RWPE1 (cell line): ENCODE results near the gene CLCN4.

Source experiments
- CTCF ChIA-PET: fragments of 350-600 bp; sonication (Branson Sonifier 250); formaldehyde crosslinking; extraction: SDS; loops from one replicate; lab custom pipeline; 2021; lab: Yijun Ruan, JAX
- POLR2A ChIA-PET: fragments of 400-600 bp; formaldehyde crosslinking; extraction: SDS; loops from one replicate; lab custom pipeline; 2020; ENCODE audit warnings: antibody characterized with exemption; ENCODE audit not compliant: low non-redundant PET; lab: Yijun Ruan, JAX
- DNase-seq: peaks from one replicate; pipeline ENCODE4 v3.0.0; 2012; ENCODE audit warnings: low spot score
- H3K27ac ChIP-seq: fragments of 450-650 bp; 2 replicates; pipeline ENCODE4 v1.5.1; 2017
- TF ChIP-seq, protein P1 (sequence below): fragments of 450-650 bp; conservative IDR thresholded peaks from 2 replicates; pipeline ENCODE4 v1.5.1; 2017; ENCODE audit warnings: low read depth, mild to moderate bottlenecking

The CLCN4 gene

DNA sequence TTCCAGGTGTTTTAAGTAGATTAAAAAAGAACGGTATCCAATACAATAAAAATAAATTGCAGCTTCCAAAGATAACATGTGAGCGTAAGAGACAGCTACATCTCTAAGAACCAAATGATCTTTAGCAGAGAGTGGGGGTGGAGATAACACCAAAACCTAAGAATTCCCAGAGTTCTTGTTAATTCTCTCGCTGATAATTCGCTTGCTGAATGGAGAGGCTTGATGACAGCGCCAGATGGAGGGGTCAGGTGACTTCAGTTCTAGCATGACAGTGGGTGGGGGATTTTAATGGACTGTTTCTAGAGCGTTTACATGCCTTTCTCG is 2.3 kb downstream of the CLCN4 start:
- TF ChIP-seq, protein P1, sequence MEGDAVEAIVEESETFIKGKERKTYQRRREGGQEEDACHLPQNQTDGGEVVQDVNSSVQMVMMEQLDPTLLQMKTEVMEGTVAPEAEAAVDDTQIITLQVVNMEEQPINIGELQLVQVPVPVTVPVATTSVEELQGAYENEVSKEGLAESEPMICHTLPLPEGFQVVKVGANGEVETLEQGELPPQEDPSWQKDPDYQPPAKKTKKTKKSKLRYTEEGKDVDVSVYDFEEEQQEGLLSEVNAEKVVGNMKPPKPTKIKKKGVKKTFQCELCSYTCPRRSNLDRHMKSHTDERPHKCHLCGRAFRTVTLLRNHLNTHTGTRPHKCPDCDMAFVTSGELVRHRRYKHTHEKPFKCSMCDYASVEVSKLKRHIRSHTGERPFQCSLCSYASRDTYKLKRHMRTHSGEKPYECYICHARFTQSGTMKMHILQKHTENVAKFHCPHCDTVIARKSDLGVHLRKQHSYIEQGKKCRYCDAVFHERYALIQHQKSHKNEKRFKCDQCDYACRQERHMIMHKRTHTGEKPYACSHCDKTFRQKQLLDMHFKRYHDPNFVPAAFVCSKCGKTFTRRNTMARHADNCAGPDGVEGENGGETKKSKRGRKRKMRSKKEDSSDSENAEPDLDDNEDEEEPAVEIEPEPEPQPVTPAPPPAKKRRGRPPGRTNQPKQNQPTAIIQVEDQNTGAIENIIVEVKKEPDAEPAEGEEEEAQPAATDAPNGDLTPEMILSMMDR, result no peak
- no peak overlapping the region for H3K27ac ChIP-seq
- POLR2A ChIA-PET, result no interaction called here
- CTCF ChIA-PET, result no interaction called here
- DNase-seq, result no peak

DNA sequence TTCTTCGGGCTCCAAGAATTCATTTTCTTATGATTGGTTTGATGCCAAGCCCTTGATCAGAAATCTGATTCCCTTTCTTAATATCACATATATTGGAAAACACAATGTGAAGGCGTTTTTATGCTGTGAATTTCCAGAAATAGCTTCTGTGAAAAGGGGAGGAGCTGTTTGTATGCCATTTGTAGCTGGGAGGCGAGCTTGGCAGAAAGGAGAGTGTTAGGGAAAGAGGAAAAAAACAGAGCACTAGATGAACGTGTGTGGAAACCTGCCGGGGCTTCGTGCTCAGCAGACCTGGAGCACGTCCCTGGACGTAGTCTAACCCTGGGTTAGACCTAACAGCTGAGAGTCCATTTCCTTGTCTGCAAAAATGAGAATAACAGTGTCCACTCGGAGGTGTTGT is 3.4 kb downstream of the CLCN4 start:
- no peak overlapping the region for H3K27ac ChIP-seq
- CTCF ChIA-PET, result no interaction called here
- DNase-seq, result no peak
- TF ChIP-seq, protein P1, result no peak
- POLR2A ChIA-PET, result no interaction called here

DNA sequence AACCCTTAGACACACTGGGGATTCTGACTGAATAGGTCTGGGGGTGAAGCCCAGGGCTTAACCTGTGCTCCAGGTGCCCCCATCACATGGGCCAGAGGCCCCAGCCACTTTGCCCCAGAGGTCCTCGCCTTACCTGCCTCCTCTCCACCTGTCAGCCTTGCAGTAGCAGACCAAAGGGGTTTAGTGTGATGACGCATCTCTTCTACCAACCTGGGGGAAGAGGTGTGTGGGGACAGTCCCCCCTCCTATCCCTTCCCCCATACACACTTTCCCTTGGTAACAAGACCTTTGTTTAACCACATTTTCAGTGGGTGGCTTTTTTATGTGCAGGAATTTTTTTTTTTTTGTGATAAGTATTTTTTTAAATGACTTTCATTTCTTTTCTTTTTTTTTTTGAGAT is 6.3 kb downstream of the CLCN4 start:
- TF ChIP-seq, protein P1, result no peak
- DNase-seq, result no peak
- ChIA-PET CTCF (no interaction called here), POLR2A (no interaction called here)
- H3K27ac ChIP-seq, result no peak overlapping the region

DNA sequence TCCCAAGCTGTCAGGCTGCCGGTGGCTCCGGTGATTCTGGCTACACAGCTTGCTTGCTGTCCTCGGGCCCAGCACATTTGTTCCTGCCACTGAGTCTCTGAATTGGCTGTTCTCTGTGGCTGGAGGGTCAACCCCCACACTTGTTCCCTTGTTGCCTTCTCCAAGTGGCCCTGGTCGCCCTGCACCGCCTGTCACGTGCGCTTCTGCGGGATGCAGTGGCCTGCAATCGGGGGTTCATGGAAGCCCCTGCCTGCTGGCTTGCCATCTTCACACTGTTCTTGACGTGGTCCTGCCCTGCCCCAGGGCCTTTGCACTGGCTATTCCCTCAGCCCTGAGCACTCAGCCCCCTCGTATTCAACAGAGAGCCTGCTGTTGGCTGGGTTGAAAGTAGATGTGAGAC is 8.1 kb downstream of the CLCN4 start:
- TF ChIP-seq, protein P1, result no peak
- POLR2A ChIA-PET, result no interaction called here
- DNase-seq, result no peak
- CTCF ChIA-PET, result no interaction called here
- no peak overlapping the region for H3K27ac ChIP-seq

DNA sequence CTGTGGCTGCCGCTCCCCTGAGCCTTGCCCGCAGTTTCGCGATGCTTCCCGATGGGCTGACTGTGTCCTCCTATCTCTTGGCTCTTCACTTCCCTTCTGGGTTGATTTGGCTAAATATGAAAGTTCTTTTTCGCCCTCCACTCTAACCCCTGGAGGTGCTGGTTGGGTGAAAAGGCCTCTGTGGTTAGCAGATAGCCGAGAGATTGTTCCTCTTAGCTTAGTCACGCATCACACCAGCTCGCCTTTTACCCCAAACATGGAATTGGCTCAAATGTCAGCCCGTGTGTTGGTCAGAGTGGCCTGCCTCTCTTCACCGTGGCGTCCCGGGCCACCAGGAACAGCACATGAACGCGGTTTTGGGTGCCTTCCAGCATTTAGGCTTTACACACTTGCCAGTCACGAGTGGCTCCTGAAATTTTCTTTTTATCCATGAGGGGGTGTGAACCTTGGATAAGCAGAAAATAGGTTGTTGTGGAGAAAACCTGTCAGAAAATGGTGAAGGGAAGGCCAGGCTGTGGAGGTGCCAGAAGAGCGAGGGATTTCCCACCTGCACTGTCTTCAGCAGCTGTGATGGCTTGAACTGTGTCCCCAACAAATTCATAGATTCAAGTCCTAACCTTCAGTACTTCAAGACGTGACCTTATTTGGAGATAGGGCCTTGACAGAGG is 8.9 kb downstream of the CLCN4 start:
- H3K27ac ChIP-seq, result no peak overlapping the region
- CTCF ChIA-PET, result no interaction called here

DNA sequence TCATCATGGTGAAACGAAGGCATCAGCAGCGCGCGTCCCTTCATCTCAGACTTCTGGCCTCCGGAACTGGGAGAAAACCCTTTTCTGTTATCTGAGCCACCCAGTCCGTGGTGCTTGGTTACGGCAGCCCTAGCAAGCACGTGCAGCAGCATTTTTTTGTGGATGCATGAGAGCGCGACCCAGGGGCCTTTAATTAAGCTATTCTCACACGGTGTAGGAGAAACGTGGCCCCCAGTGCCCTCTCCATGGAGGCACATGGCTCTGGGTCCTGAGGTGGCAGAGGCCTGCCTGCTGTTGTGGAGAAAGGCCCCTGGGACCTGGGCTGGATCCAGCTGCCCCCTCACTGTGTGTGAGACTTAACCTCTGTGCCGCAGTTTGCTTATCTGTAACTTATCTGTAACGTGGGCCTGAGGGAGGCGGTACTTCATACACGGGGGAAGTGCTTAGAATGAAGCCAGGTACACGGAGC is 9.5 kb downstream of the CLCN4 start:
- ChIA-PET CTCF (no interaction called here), POLR2A (no interaction called here)
- no peak overlapping the region for H3K27ac ChIP-seq

More for the DNA sequence above, 8.9 kb downstream of the CLCN4 start:
- POLR2A ChIA-PET, result no interaction called here
- no peak for DNase-seq
- TF ChIP-seq, protein P1, result no peak

More for the DNA sequence above, 9.5 kb downstream of the CLCN4 start:
- TF ChIP-seq, protein P1, result no peak
- DNase-seq, result no peak
